Measurements from ENCODE around the gene TM6SF1.
"Not testable (repeated sequence)": the region's sequence is repeated elsewhere in the genome, so short reads cannot be mapped to it uniquely, and the experiment has no call there.

TM6SF1 gene

DNA sequence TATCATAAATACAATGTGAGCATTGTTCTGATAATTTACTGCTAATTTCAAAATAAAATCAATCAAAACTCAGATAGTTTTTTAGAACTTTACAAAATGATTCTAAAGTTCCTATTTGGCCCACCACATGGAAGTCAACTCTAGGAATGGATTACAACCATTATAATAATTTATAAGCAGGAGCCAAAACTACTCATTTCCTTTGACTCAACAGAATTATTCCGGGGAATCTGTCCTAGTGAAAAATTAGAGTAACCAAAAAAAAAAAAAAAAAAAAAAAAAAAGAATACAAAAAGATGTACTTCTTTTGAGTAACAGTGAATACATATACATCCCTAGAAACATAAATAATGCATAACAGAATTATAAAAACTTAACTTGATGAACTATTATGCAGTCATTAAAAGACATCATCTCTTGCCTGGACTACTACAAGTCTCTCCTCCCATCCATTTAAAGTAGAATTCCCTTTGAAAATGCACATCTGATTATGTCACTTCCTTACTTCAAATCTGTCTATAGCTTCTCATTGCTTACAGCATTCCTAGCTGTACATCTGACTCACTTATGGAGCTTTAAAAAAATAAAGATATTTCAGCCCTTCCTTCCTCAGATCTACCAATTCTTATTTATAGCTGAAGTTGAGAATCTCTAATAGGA lies 56.8 kb downstream of the TM6SF1 start:
- H3K4me3 ChIP-seq (ENCODE audit: low read length): no peak overlapping the region
- no peak for DNase-seq (ENCODE audit: low read depth, low spot score)

DNA sequence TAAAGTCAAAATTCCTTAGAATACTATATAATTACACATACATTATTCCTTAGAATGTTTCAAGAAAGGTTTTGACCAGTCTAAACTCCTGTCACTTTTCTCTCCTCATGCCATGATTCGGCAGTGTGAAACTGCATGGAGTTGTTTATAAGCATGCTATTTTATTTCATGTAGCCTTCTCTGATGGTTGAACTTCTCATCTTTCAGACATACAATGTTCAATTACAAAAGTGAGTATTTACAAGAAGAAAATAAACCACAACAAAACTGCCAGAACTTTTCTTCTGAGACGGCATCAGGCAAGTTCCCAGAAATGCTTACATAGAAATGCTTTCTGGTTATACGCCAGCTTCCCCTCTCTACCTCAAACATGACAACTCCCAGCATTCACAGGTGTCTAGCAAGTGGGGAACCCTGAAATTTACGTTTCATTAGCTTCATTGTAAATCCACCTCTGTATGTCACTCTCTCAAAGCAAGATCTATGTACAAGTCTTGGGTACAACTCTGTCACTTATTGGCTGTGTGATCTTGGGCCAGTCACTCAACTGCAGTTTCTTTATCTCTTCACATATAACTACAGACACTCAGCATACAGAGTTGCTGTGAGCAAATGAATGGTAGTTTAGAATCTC lies 57.4 kb downstream of the TM6SF1 start:
- DNase-seq (ENCODE audit: low read depth, low spot score): peak; percentile 51
- no peak overlapping the region for H3K4me3 ChIP-seq (ENCODE audit: low read length)

DNA sequence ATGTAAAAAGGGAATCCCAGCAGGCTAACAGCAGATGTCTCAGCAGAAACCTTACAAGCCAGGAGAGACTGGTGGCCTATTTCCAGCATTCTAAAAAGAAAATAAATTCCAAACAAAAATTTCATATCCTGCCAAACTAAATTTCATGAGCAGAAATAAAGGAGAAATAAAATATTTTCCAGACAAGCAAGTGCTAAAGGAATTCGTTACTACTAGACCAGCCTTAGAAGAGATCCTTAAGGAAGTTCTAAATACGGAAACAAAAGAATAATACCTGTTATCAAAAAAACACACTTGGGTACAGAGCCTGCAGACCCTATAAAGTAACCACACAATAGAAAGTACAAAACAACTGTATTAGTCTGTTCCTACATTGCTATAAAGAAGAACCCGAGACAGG lies 58.8 kb downstream of the TM6SF1 start:
- no peak for DNase-seq (ENCODE audit: low read depth, low spot score)
- no peak overlapping the region for H3K4me3 ChIP-seq (ENCODE audit: low read length)

DNA sequence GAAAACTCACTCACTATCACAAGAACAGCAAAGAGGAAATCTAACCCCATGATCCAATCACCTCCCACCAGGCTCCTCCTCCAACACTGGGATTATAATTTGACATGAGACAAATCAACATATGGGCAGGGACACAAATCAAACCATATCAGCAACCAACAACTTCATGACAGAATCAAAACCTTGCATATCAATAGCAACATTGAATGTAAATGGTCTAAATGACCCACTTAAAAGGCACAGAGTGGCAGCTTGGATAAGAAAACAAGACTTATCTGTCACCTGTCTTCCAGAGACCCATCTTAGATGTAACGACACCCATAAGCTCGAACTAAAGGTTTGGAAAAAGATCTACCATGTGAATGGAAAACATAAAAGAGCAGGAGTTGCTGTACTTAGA lies 59.4 kb downstream of the TM6SF1 start:
- H3K4me3 ChIP-seq (ENCODE audit: low read length): no peak overlapping the region

DNA sequence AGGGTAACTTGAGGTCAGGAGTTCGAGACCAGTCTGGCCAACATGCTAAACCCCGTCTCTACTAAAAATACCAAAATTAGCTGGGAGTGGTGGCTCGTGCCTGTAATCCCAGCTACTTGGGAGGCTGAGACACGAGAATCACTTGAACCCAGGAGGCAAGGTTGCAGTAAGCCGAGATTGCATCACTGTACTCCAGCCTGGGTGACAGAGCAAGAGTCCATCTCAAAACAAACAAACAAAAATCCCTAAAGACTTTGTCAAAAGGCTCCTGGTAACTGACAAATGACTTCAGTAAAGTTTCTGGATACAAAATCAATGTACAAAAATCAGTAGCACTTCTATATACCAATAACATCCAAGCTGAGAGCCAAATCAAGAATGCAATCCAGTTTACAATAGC lies 62.1 kb downstream of the TM6SF1 start:
- not testable (repeated sequence) for DNase-seq (ENCODE audit: low read depth, low spot score)

More for the DNA sequence above, 59.4 kb downstream of the TM6SF1 start:
- no peak for DNase-seq (ENCODE audit: low read depth, low spot score)

DNA sequence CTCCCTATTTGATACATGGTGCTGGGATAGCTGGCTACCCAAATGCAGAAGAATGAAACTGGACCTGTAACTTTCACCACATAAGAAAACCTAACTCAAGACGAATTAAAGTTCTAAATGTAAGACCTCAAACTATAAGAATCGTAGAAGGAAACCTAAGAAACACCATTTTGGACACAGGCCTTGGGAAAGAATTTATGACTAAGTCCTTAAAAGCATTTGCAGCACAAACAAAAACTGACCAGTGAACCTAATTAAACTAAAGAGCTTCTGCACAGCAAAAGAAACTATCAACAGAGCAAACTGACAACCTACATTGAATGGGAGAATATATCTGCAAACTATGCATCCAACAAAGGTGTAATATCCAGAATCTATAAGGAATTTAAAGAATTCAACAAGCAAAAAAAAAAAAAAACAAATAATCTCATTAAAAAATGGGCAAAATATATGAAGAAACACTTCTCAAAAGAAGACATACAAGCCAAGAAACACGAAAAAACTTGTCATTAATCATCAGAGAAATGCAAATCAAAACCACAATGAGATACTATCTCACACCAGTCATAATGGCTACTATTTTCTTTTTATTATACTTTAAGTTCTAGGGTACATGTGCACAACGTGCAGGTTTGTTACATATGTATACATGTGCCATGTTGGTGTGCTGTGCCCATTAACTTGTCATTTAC lies 63.2 kb downstream of the TM6SF1 start:
- DNase-seq (ENCODE audit: low read depth, low spot score): no peak
- H3K4me3 ChIP-seq (ENCODE audit: low read length): no peak overlapping the region

More for the DNA sequence above, 62.1 kb downstream of the TM6SF1 start:
- not testable (repeated sequence) for H3K4me3 ChIP-seq (ENCODE audit: low read length)

DNA sequence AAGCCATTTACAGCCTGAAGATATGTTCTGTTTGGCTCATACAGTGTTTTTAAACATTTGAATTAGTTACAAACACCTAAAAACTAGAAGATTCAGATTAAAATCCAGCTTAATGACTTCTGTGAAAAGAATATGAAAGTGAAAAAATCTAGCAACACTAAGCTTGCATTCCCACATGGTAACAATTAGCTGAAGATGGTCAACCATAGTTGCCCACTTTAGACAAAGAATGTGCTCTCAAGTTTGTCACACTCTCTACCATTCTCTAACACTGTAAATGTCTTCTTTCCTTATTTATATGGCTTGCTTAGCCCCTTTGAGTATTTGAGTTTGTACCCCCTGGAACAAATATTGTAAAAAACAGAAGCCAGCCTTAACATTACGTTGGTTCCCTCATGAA lies 67.4 kb downstream of the TM6SF1 start:
- H3K4me3 ChIP-seq (ENCODE audit: low read length): no peak overlapping the region
- DNase-seq (ENCODE audit: low read depth, low spot score): no peak

DNA sequence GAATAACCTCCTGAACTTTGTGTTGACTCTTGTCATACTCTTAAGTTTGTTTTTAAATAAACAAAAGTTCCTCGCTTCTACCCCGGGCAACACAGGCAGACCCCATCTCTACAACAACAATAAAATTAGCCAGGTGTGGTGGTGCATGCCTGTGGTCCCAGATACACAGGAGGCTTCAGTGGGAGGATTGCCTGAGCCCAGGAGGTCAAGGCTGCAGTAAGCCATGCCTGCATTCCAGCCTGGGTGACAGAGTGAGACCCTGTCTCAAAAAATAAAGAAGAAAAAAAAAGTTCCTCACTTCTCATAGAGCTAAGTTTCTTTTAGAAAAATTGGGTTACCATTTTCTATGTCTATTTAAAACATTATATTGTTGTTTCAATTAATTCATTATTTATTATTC lies 70.9 kb downstream of the TM6SF1 start:
- H3K4me3 ChIP-seq (ENCODE audit: low read length): no peak overlapping the region
- no peak for DNase-seq (ENCODE audit: low read depth, low spot score)

DNA sequence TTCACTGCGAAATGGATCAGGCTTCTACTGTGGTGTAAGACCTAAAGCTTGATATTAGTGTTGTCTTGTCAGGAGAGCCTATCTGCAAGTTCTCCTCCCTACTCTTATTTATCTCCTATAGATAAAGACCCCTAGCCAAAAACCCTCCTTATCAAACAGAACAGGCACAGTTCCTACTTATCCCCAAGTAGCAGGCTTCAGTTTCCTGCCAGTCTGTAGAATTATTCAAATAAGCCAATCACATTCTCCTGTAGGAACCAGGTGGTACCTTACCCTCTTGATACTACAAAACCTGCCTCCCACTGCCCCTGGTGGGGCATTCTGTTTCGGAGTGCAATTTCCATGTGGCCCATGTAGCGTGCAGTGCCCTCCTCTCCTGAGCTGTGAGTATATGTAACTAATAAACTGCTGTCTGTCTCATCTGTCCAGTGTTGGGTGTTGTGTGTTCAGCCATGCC lies 71.5 kb downstream of the TM6SF1 start:
- no peak overlapping the region for H3K4me3 ChIP-seq (ENCODE audit: low read length)
- no peak for DNase-seq (ENCODE audit: low read depth, low spot score)

DNA sequence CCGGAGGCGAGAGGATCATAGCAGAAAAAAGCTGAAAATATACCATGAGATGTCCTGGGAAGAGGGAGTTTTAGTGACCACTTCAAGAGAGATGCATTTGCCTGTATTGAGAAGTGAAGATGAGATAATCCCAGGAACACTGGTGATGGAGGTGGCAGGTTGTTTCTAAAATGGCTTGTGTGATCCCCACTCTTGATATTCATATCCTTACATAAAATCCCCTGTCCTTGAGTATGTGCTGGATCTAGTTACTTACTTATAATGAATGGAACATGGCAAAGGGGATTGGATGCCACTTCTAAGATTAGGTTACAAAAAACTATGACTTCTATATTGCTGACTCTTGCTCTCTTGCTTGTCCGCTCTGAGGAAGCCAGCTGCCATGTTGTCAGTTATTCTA lies 78.1 kb downstream of the TM6SF1 start:
- H3K4me3 ChIP-seq (ENCODE audit: low read length): no peak overlapping the region

More for the DNA sequence above, 78.1 kb downstream of the TM6SF1 start:
- no peak for DNase-seq (ENCODE audit: low read depth, low spot score)

All from Jurkat, Clone E6-1 (cell line).